Caco-2 (cell line): Measurements from ENCODE around the gene NEURL1B. TPM values are rescaled to one million over a fixed set of nuclear protein-coding genes. Genes with fewer than 3 reads are reported as not detected.

ENCODE experiments used
- BruUV-seq: library from RNA; stranded (reverse); fragments of 400-500 nt; replicated peaks from 2 replicates; lab custom pipeline; 2021; lab: Mats Ljungman, UMichigan
- CTCF ChIA-PET: fragments of 300-600 bp; sonication (Branson Sonifier 250); formaldehyde crosslinking; loops from one replicate; lab custom pipeline; 2022; ENCODE audit warnings: antibody characterized with exemption; lab: Charles Lee
- POLR2A ChIA-PET: fragments of 300-600 bp; sonication (Branson Sonifier 250); formaldehyde crosslinking; loops from one replicate; lab custom pipeline; 2022; ENCODE audit warnings: antibody characterized with exemption; lab: Charles Lee
- DNase-seq, 2 experiments: peaks; one replicate each; pipeline versions ENCODE4 v3.0.0 to v3.0.0-alpha.2; 2020 to 2022
- H3K27me3 ChIP-seq: replicated peaks from 2 replicates; pipeline ENCODE4 v1.6.0; 2011; ENCODE audit warnings: low read length; ENCODE audit not compliant: control insufficient read depth, insufficient read depth
- H3K36me3 ChIP-seq: 2 replicates; pipeline ENCODE4 v1.5.1; 2011; ENCODE audit warnings: low read length; ENCODE audit not compliant: control insufficient read depth, insufficient read depth
- H3K4me1 ChIP-seq: fragments of 250-450 bp; sonication (Bioruptor Pico); 2 replicates; pipeline ENCODE4 v1.5.1; 2020; ENCODE audit warnings: mild to moderate bottlenecking
- H3K4me3 ChIP-seq: 2 replicates; pipeline ENCODE4 v1.5.1; 2011; ENCODE audit warnings: low read depth, mild to moderate bottlenecking, control low read depth, low read length
- H3K9me3 ChIP-seq: fragments of 250-450 bp; sonication (Bioruptor Pico); 2 replicates; pipeline ENCODE4 v1.5.1; 2020; ENCODE audit warnings: mild to moderate bottlenecking, moderate library complexity
- H3K27ac Mint-ChIP-seq: one replicate; pipeline ENCODE4 v1.8.0; 2022; ENCODE audit warnings: mixed read lengths; ENCODE audit not compliant: unreplicated experiment
- H3K27me3 Mint-ChIP-seq: one replicate; pipeline ENCODE4 v1.8.0; 2022; ENCODE audit warnings: mixed read lengths; ENCODE audit not compliant: insufficient read depth, unreplicated experiment
- H3K36me3 Mint-ChIP-seq: one replicate; pipeline ENCODE4 v1.8.0; 2022; ENCODE audit warnings: mild to moderate bottlenecking, mixed read lengths; ENCODE audit not compliant: insufficient read depth, unreplicated experiment
- H3K4me1 Mint-ChIP-seq: one replicate; pipeline ENCODE4 v1.8.0; 2022; ENCODE audit warnings: low read depth, mixed read lengths; ENCODE audit not compliant: unreplicated experiment
- H3K4me3 Mint-ChIP-seq: one replicate; pipeline ENCODE4 v1.8.0; 2022; ENCODE audit warnings: mild to moderate bottlenecking, moderate library complexity, mixed read lengths; ENCODE audit not compliant: unreplicated experiment
- H3K9me3 Mint-ChIP-seq: one replicate; pipeline ENCODE4 v1.8.0; 2022; ENCODE audit warnings: mixed read lengths; ENCODE audit not compliant: unreplicated experiment
- CTCF ChIP-seq, 2 experiments: fragments of 200-600 bp in 1 of 2; IDR thresholded peaks; 1 replicate in 1 of 2; 2 replicates in 1 of 2; pipeline versions ENCODE4 v1.5.1 to v1.8.0; 2011 to 2022; ENCODE audit warnings: antibody characterized with exemption in 1 of 2, control low read depth in 1 of 2, inconsistent platforms in 1 of 2, low read depth in 1 of 2, low read length in 1 of 2, mild to moderate bottlenecking in 1 of 2, moderate library complexity in 1 of 2; ENCODE audit not compliant: insufficient read depth in 1 of 2, severe bottlenecking in 1 of 2, unreplicated experiment in 1 of 2
- intact Hi-C: fragments of 100-400 bp; cut with micrococcal nuclease; formaldehyde crosslinking; loops from one replicate; pipeline ENCODE4 v1.10.0; 2022; ENCODE audit not compliant: unreplicated experiment
- total RNA-seq: library from RNA; stranded (reverse); gene quantifications from 2 replicates; pipeline ENCODE4 v1.2.3, GENCODE V29; 2022

The NEURL1B gene
- total RNA-seq, 1 experiment from 2014 or later = 7.6 TPM

GRCh38 chr5:172632346-172633092 lies 8.5 kb upstream of the NEURL1B start:
- POLR2A ChIA-PET = no interaction called here
- peaks cover 2% of the 10 kb centered on the region for H3K27me3 Mint-ChIP-seq

GRCh38 chr5:172633403-172633970 lies 7.6 kb upstream of the NEURL1B start:
- DNase-seq = no peak
- Histone ChIP-seq H3K9me3 (no peaks in the 10 kb centered on the region), H3K36me3 (no peaks in the 10 kb centered on the region), H3K4me1 (no peaks in the 10 kb centered on the region), H3K4me3 (no peak overlapping the region), H3K27me3 (no peaks in the 10 kb centered on the region)
- TF ChIP-seq CTCF (IDR thresholded peaks at IDR 0.05; ENCODE audit: insufficient read depth in 1 of 2, low read depth in 1 of 2, low read length in 1 of 2, severe bottlenecking in 1 of 2, unreplicated experiment in 1 of 2) = no peak
- H3K27ac Mint-ChIP-seq = no peak overlapping the region
- H3K27me3 Mint-ChIP-seq = peaks cover 1% of the 10 kb centered on the region
- no TSS peak for BruUV-seq
- intact Hi-C loops = no loop called here
- H3K36me3 Mint-ChIP-seq = no peaks in the 10 kb centered on the region
- ChIA-PET CTCF (no interaction called here), POLR2A (no interaction called here)
- H3K4me3 Mint-ChIP-seq = no peak overlapping the region
- no peaks in the 10 kb centered on the region for H3K4me1 Mint-ChIP-seq
- no peaks in the 10 kb centered on the region for H3K9me3 Mint-ChIP-seq

More at GRCh38 chr5:172632346-172633092, 8.5 kb upstream of the NEURL1B start:
- intact Hi-C loops = no loop called here
- no peaks in the 10 kb centered on the region for H3K36me3 Mint-ChIP-seq
- no peak for TF ChIP-seq CTCF (IDR thresholded peaks at IDR 0.05; ENCODE audit: insufficient read depth in 1 of 2, low read depth in 1 of 2, low read length in 1 of 2, severe bottlenecking in 1 of 2, unreplicated experiment in 1 of 2)
- H3K27ac Mint-ChIP-seq = no peak overlapping the region
- H3K9me3 ChIP-seq = no peaks in the 10 kb centered on the region
- no peak overlapping the region for H3K4me3 ChIP-seq
- H3K27me3 ChIP-seq = no peaks in the 10 kb centered on the region
- no peaks in the 10 kb centered on the region for H3K4me1 Mint-ChIP-seq
- DNase-seq = no peak
- H3K9me3 Mint-ChIP-seq = no peaks in the 10 kb centered on the region
- no peaks in the 10 kb centered on the region for H3K4me1 ChIP-seq
- BruUV-seq = no TSS peak
- CTCF ChIA-PET = no interaction called here
- no peaks in the 10 kb centered on the region for H3K36me3 ChIP-seq
- H3K4me3 Mint-ChIP-seq = no peak overlapping the region

- no peaks in the 10 kb centered on the region for H3K36me3 ChIP-seq
- Mint-ChIP-seq H3K27me3 (no peaks in the 10 kb centered on the region), H3K4me3 (no peak overlapping the region), H3K36me3 (no peaks in the 10 kb centered on the region), H3K4me1 (no peaks in the 10 kb centered on the region), H3K27ac (no peak overlapping the region), H3K9me3 (no peaks in the 10 kb centered on the region)
- no TSS peak for BruUV-seq
- ChIA-PET POLR2A (no interaction called here), CTCF (no interaction called here)
- DNase-seq = no peak
- no peaks in the 10 kb centered on the region for H3K27me3 ChIP-seq
- intact Hi-C loops = no loop called here
- H3K9me3 ChIP-seq = no peaks in the 10 kb centered on the region
- H3K4me3 ChIP-seq = no peak overlapping the region
- TF ChIP-seq CTCF (IDR thresholded peaks at IDR 0.05; ENCODE audit: insufficient read depth in 1 of 2, low read depth in 1 of 2, low read length in 1 of 2, severe bottlenecking in 1 of 2, unreplicated experiment in 1 of 2) = no peak
- no peaks in the 10 kb centered on the region for H3K4me1 ChIP-seq
Observed at GRCh38 chr5:172634106-172634899, 6.8 kb upstream of the NEURL1B start.
